Activated CD8-positive, alpha-beta memory T cell treated with anti-CD3 and anti-CD28 coated beads for 24 hours (primary cell): ENCODE results near the gene ROBO2.

Experiments
- DNase-seq: peaks from one replicate; pipeline ENCODE4 v3.0.0-alpha.2; 2020

ROBO2 gene

GRCh38 chr3:77039606-77040171, at the start of gene ROBO2:
TSS of gene ROBO2 (plus strand) at chr3:77040099. CDS start at chr3:77040786, 687 bp downstream.
- no peak for DNase-seq

- DNase-seq = no peak
Observed at GRCh38 chr3:76990606-76991005, 49.3 kb upstream of the ROBO2 start.

- no peak for DNase-seq
Observed at GRCh38 chr3:76991165-76991564, 48.7 kb upstream of the ROBO2 start.

GRCh38 chr3:76997733-76998132, 42.2 kb upstream of the ROBO2 start:
- DNase-seq = no peak

GRCh38 chr3:76998555-76998954, 41.3 kb upstream of the ROBO2 start:
- no peak for DNase-seq

GRCh38 chr3:77001062-77001701, 38.7 kb upstream of the ROBO2 start:
- DNase-seq = no peak

- no peak for DNase-seq
Observed at GRCh38 chr3:77014226-77014625, 25.7 kb upstream of the ROBO2 start.

GRCh38 chr3:77025471-77025870, 14.4 kb upstream of the ROBO2 start:
- no peak for DNase-seq

- no peak for DNase-seq
Observed at GRCh38 chr3:77026904-77027634, 12.8 kb upstream of the ROBO2 start.

- DNase-seq = no peak
Observed at GRCh38 chr3:77028005-77028404, 11.9 kb upstream of the ROBO2 start.

- no peak for DNase-seq
Observed at GRCh38 chr3:77038468-77038929, 1.4 kb upstream of the ROBO2 start.

- DNase-seq = no peak
Observed at GRCh38 chr3:77038930-77039605, 831 bp upstream of the ROBO2 start.

- DNase-seq = no peak
Observed at GRCh38 chr3:77040216-77040615, 317 bp downstream of the ROBO2 start.

- no peak for DNase-seq
Observed at GRCh38 chr3:77040926-77041722, 1.2 kb downstream of the ROBO2 start.

- DNase-seq = no peak
Observed at GRCh38 chr3:77041811-77042210, 1.9 kb downstream of the ROBO2 start.

- no peak for DNase-seq
Observed at GRCh38 chr3:77042343-77042742, 2.4 kb downstream of the ROBO2 start.

- DNase-seq = no peak
Observed at GRCh38 chr3:77042882-77043281, 3.0 kb downstream of the ROBO2 start.

GRCh38 chr3:77045686-77046085, 5.8 kb downstream of the ROBO2 start:
- DNase-seq = no peak

- DNase-seq = no peak
Observed at GRCh38 chr3:77048186-77048585, 8.3 kb downstream of the ROBO2 start.

- no peak for DNase-seq
Observed at GRCh38 chr3:77051591-77051990, 11.7 kb downstream of the ROBO2 start.

- no peak for DNase-seq
Observed at GRCh38 chr3:77052051-77052501, 12.2 kb downstream of the ROBO2 start.
